Osteoblast (primary cell): Measurements from ENCODE around the gene RNASE12. TPM values are rescaled to one million over a fixed set of nuclear protein-coding genes. Genes with fewer than 3 reads are reported as not detected.

Experiments used
- DNase-seq: peaks from one replicate; pipeline ENCODE4 v3.0.0; 2011; ENCODE audit warnings: low spot score, mixed read lengths; ENCODE audit not compliant: insufficient read length; ENCODE audit errors: missing footprints
- H2AFZ ChIP-seq: 2 replicates; pipeline ENCODE4 v1.6.0; 2011; ENCODE audit warnings: mild to moderate bottlenecking, low read length
- H3K27ac ChIP-seq: 2 replicates; pipeline ENCODE4 v1.5.1; 2011; ENCODE audit warnings: mild to moderate bottlenecking, low read depth, low read length, moderate library complexity
- H3K27me3 ChIP-seq: 2 replicates; pipeline ENCODE4 v1.6.0; 2012; ENCODE audit warnings: mild to moderate bottlenecking, control low read depth, inconsistent platforms, low read length, moderate library complexity; ENCODE audit not compliant: insufficient read depth
- H3K36me3 ChIP-seq: 2 replicates; pipeline ENCODE4 v1.5.1; 2011; ENCODE audit warnings: mild to moderate bottlenecking, low read length, control low read depth, moderate library complexity; ENCODE audit not compliant: insufficient read depth
- H3K4me1 ChIP-seq: 2 replicates; pipeline ENCODE4 v1.5.1; 2011; ENCODE audit warnings: mild to moderate bottlenecking, low read length, control low read depth, moderate library complexity; ENCODE audit not compliant: insufficient read depth
- H3K4me2 ChIP-seq: 2 replicates; pipeline ENCODE4 v1.6.0; 2011; ENCODE audit warnings: mild to moderate bottlenecking, low read length; ENCODE audit not compliant: insufficient read depth
- H3K4me3 ChIP-seq: fragments of 200-600 bp; sonication (generic); 3 replicates; pipeline ENCODE4 v1.5.1; 2012; ENCODE audit warnings: mild to moderate bottlenecking, low read length, inconsistent platforms; ENCODE audit not compliant: insufficient read depth
- H3K79me2 ChIP-seq: 2 replicates; pipeline ENCODE4 v1.6.0; 2012; ENCODE audit warnings: mild to moderate bottlenecking, low read length, control low read depth, inconsistent platforms; ENCODE audit not compliant: insufficient read depth
- H3K9me3 ChIP-seq: 2 replicates; pipeline ENCODE4 v1.5.1; 2011; ENCODE audit warnings: low read depth, low read length, control low read depth
- H4K20me1 ChIP-seq: 2 replicates; pipeline ENCODE4 v1.6.0; 2012; ENCODE audit warnings: mild to moderate bottlenecking, low read length, control low read depth; ENCODE audit not compliant: insufficient read depth
- total RNA-seq: library from RNA; depleted of rRNA; stranded (reverse); fragments of >200 nt; gene quantifications from 2 replicates; pipeline ENCODE4 v1.2.3, GENCODE V29; 2012
- TF ChIP-seq, protein P1 (sequence below): IDR thresholded peaks from 2 replicates; pipeline ENCODE4 v1.5.1; 2011; ENCODE audit warnings: mild to moderate bottlenecking, low read depth, low read length, moderate library complexity; ENCODE audit errors: extremely low read depth

RNASE12 gene
- total RNA-seq, 1 donor = not detected

DNA sequence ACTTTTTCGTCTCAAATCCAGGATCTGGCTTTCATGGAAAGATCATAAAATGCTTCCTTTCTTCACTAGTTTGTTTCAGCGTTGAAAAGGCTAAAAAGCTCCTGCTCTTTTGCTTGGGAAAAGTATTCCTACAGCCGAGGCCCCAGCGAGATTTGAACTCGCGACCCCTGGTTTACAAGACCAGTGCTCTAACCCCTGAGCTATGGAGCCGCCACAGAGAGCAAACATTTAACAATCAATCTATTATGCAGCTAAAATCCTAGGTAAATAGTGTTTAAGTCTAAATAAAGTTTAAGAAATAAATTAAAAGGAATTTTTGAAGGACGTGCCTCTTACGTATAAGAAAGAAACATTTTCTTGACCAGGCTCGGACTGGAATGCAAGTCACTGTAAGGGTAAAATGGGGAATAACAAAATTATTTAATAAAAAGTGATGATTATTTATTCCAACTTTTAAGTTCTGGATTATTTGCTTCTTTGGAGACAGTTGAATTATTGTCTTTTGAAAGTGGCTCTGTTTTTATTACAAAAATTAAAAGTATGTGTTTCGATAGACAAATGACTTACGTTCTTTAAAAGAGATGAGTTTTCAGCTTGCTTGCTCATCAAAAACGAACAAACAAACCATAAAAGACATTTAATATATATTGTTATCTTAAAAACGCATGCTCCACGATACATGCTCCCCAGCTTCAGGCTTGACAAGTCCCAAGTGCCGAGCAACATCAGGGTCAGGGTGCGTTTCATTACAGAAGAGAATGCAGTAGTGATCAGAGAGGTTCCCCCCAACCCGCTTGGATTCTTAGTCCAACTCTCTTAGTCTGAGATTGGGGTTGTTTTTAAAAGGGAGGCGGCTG lies 40.1 kb upstream of the RNASE12 start:
- peak; percentile 84 for DNase-seq
- TF ChIP-seq, protein P1, sequence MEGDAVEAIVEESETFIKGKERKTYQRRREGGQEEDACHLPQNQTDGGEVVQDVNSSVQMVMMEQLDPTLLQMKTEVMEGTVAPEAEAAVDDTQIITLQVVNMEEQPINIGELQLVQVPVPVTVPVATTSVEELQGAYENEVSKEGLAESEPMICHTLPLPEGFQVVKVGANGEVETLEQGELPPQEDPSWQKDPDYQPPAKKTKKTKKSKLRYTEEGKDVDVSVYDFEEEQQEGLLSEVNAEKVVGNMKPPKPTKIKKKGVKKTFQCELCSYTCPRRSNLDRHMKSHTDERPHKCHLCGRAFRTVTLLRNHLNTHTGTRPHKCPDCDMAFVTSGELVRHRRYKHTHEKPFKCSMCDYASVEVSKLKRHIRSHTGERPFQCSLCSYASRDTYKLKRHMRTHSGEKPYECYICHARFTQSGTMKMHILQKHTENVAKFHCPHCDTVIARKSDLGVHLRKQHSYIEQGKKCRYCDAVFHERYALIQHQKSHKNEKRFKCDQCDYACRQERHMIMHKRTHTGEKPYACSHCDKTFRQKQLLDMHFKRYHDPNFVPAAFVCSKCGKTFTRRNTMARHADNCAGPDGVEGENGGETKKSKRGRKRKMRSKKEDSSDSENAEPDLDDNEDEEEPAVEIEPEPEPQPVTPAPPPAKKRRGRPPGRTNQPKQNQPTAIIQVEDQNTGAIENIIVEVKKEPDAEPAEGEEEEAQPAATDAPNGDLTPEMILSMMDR = no peak
- Histone ChIP-seq H3K27me3 (peaks cover 26% of the 10 kb centered on the region), H3K4me1 (peaks cover 31% of the 10 kb centered on the region), H3K4me3 (peak overlapping the region; percentile 59), H3K9me3 (no peaks in the 10 kb centered on the region), H2AFZ (no peak overlapping the region), H3K4me2 (peak overlapping the region; percentile 82), H3K79me2 (no peaks in the 10 kb centered on the region), H4K20me1 (no peaks in the 10 kb centered on the region), H3K36me3 (no peaks in the 10 kb centered on the region), H3K27ac (no peak overlapping the region)

DNA sequence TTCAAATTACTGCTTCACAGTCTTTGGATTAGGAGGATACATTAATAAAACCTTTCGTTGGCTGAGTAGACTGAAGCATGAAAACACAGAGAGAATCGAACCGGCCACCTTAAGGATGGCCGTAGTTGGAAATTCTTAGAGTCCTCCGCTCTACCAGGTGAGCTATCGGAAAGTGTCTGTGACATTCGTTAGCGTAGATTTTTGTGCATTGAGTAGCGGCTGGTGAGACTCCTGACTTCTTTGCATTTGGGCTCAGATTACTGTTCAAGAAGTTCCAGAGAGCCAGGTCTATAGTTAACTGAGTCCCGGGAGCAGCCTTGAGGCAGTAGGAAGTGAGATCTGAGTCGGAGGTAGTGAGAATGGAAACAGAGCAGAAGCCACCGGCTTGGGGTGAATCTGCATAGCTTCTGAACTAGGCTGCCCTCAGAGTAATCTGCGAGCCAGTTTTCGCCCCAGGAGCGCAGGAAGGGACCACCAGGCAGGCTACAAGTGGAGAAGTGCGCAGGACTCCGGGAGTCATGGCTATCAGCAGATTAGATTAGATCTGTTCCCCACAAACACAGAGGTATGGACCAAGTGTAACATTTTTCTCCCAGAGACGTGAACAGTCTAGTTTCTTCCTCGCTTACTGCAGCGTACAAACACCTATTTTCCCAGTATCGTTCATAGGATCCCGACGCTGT lies 39.3 kb upstream of the RNASE12 start:
- TF ChIP-seq, protein P1 = no peak
- no peaks in the 10 kb centered on the region for H4K20me1 ChIP-seq
- H3K36me3 ChIP-seq = no peaks in the 10 kb centered on the region
- no peaks in the 10 kb centered on the region for H3K79me2 ChIP-seq
- H3K4me2 ChIP-seq = peak overlapping the region; percentile 82
- no peaks in the 10 kb centered on the region for H3K9me3 ChIP-seq
- H3K27ac ChIP-seq = no peak overlapping the region
- H3K4me1 ChIP-seq = peaks cover 38% of the 10 kb centered on the region
- peak overlapping the region; percentile 4 for H2AFZ ChIP-seq
- no peak for DNase-seq
- peaks cover 26% of the 10 kb centered on the region for H3K27me3 ChIP-seq
- peak overlapping the region; percentile 59 for H3K4me3 ChIP-seq

DNA sequence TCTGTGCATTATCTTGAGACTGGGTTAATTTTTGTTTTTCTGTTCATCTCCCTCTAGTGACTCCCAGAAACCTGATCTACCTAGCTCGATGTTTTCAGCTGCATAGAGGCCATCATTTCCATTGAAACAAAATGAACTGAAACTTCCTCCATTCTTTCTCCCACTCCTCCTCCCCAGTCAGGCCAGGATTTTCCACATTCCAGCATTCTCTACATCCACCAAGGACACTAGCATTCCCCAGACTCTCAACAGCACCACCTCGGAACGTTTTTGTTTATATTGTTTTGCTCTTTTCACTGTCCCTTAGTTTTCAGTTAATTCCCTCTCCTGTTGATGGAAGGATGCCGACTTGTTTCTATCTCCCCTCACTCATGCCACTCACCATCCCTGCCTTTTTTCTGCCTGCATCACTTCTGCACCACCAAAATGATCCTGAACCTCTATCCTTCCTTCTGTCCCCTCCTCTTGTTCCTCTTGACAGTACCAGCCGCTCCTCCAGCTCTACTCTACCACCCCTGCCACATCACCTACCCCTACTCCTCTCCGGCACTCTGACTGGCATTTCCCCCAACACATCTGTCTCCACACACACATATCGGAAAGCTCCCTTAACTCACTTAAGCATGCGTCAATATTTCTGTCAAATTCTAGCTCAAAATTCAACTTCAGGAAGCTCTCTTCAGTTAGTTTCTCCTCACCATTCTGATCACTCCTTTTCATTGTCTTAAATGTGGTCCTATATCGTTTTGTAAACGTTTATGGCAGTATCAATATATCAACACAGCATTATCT lies 37.1 kb upstream of the RNASE12 start:
- Histone ChIP-seq H3K9me3 (no peaks in the 10 kb centered on the region), H3K79me2 (no peaks in the 10 kb centered on the region), H2AFZ (no peak overlapping the region), H3K36me3 (no peaks in the 10 kb centered on the region), H3K27me3 (peaks cover 26% of the 10 kb centered on the region), H3K4me2 (peak overlapping the region; percentile 37), H3K4me3 (no peak overlapping the region), H3K4me1 (peaks cover 47% of the 10 kb centered on the region), H4K20me1 (no peaks in the 10 kb centered on the region), H3K27ac (no peak overlapping the region)
- TF ChIP-seq, protein P1 = no peak
- no peak for DNase-seq
